CD4-positive, alpha-beta T cell treated with Interleukin-6 for 4 hours (primary cell): ENCODE data around the gene FREM3.
"Not testable (repeated sequence)": the region's sequence is repeated elsewhere in the genome, so short reads cannot be mapped to it uniquely, and the experiment has no call there.

Experiments
- DNase-seq: peaks from one replicate; pipeline ENCODE4 v3.0.0-alpha.2; 2020; ENCODE audit warnings: mixed read lengths

FREM3 gene

GRCh38 chr4:143700416-143701352 lies at the start of gene FREM3:
Gene FREM3, minus strand, starts transcription at chr4:143700675. Its CDS starts 0 bp downstream, at chr4:143700675.
- DNase-seq = no peak

- no peak for DNase-seq
Observed at GRCh38 chr4:143745874-143746273, 45.4 kb upstream of the FREM3 start.

GRCh38 chr4:143743591-143743990 lies 43.1 kb upstream of the FREM3 start:
- DNase-seq = no peak

DNA sequence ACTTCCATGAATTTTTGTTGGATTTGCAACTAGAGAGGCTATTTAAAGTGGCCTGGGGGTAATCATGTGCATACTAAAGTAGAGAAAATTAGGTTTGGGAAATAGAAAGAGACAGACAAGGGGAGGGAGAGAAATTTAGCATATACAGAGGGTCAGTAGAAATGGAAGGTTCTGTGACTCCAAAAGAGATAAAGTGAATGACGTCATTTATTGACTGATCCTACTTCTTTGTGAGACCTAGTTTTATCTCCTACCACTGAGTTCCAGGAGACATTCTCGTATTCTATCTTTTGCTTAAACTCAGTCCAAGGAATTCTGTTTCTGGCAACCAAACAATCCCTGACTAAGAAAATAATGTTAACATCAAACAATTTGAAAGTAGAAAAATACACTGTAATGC lies 42.4 kb upstream of the FREM3 start:
- no peak for DNase-seq

GRCh38 chr4:143736861-143737260 lies 36.4 kb upstream of the FREM3 start:
- DNase-seq = no peak

DNA sequence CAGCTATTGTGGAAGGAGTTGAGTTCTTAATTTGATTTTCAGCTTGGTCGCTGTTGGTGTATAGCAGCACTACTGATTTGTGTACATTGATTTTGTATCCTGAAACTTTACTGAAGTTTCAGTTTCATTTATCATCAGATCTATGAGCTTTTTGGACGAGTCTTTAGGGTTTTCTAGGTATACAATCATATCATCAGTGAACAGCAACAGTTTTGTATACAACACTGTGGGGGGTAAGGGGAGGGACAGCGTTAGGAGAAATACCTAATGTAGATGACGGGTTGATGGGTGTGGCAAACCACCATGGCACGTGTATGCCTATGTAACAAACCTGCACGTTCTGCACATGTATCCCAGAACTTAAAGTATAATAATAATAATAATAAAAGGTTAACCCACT lies 35.6 kb upstream of the FREM3 start:
- not testable (repeated sequence) for DNase-seq

DNA sequence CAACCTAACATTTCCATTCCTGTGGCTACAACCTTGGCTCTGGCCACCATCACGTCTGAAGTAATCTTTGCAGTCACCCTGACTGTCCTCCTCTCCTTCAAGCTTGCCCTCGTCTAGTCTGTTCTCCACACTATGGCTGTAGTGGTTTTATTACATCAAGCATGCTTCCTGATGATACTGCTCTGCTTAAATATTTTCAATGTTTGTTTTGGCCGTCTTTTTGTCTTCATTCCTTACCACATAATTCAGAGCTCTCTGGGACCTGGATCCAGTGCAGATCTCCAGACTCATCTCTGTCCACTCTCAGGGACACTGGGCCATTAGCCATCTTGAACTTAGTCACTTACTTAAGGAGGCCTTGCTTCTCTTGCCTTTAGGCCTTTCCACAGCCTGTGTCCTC lies 27.7 kb upstream of the FREM3 start:
- no peak for DNase-seq

- DNase-seq = no peak
Observed at GRCh38 chr4:143726714-143727113, 26.2 kb upstream of the FREM3 start.

DNA sequence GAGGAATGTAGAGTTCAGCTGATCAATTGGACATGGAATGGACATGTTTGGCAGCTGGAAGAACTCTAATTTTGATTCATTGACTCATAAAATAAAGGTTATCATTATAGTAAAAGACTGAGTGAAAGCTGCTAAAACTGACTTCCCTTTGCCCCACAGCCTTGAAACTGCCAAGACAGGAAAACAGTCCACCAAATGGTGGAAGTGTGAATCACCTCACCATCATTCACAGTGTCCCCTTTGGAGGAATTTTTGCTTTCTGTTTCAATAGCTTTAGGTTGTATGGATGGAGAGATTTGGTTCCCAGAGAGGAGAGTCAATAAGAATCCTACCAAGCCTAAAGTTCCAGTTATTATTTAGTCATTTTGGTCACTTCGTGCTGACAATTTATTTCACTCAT lies 20.8 kb upstream of the FREM3 start:
- DNase-seq = no peak

GRCh38 chr4:143718748-143719147 lies 18.3 kb upstream of the FREM3 start:
- DNase-seq = not testable (repeated sequence)

DNA sequence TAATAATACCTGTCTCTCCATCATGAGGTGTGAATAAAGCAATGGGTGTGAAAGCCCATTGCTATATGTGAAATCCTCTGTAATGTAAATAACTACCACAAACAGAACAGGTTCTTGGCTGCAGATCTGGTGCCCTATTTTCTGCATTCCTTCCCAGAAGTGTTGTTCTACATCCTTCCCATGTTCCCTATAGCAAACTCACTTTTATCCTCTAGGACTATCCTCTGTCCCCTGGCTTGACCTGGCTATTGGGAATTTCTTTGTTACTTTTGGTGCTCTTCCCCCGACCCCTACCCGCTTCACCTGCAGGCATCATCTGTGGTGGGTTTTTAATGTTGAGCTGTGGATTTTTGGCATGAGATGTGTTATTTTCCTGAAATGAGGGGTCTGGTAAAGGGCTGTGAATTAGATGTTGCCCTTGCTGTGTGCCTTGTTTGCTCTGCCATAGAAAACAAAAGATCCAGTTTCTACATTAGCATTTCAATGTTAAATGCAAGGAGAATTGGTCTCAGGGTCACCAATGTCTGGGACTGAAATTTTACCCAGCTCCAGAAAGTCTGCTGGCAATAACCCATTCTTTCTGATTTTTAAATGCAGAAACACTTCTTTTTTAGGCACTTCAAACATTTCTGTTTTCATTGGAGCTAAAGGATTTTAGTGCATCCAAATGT lies 13.6 kb upstream of the FREM3 start:
- no peak for DNase-seq

- DNase-seq = no peak
Observed at GRCh38 chr4:143713553-143713952, 13.1 kb upstream of the FREM3 start.

- DNase-seq = no peak
Observed at GRCh38 chr4:143712155-143712550, 11.7 kb upstream of the FREM3 start.

DNA sequence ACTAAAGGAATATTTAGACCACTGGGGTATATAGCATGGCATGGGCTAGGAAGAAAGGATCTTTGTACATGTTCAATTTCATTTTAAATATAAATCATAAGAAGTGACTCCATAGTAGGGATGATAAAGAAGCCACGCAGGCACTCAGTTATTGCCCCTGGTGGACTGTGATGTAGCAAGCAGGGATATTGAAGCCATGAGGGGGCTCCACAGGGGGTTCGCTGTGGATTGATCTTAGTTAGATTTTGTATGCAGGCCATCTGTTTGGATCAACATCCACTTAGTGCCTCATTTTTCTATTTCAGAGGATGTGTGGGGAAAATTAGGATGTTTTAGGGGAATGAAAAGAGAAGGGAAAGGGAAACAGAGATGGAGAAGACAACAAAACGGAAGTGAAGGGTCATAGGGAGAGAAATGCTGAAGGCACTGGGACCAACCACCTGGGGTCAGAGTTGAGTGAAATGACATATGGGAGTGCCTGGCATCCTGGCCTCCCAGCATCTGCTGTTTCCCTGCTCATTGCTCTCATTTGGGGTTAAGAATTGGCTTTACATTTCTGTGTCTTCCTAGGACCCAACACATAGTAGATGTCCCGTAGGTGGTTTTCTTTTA lies 11.2 kb upstream of the FREM3 start:
- DNase-seq = no peak

DNA sequence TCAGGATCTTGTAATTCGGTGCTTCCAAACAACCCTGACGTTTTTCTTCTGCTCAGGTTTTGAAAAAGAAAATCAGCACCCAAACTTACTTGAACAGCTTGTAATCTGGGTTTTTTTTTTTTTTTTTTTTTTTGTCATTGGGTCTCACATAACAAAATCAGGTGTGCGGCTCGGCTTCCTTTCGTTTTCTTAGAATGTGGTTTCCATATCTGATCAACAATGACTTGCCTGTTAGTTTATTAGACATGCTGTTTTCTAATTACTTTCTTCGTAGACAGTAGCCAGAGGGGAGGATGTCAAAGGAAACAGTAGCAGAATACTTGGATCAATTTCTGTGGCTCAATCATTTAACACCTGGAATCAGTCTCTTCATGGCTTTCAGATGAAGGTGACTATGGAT lies 890 bp upstream of the FREM3 start:
- no peak for DNase-seq

DNA sequence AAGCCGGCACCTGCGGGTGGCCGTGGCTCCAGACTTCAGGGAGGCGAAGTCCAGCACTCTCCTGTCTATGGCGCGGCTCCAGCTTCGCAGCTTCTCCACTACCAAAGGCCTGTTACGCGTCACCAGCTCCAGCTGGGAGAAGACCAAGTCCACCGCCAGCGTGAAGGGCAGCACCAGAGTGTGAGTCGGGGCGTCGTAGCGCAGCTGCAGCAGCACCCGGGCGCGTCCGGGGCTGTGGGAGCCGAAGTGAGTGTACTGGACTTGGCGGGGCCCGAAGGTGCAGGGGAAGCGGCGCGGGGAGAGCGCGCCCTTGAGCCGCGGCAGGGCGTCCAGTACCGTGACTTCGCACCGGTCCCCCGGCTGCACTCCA lies 444 bp downstream of the FREM3 start:
- DNase-seq = no peak

- no peak for DNase-seq
Observed at GRCh38 chr4:143699331-143700045, 987 bp downstream of the FREM3 start.

DNA sequence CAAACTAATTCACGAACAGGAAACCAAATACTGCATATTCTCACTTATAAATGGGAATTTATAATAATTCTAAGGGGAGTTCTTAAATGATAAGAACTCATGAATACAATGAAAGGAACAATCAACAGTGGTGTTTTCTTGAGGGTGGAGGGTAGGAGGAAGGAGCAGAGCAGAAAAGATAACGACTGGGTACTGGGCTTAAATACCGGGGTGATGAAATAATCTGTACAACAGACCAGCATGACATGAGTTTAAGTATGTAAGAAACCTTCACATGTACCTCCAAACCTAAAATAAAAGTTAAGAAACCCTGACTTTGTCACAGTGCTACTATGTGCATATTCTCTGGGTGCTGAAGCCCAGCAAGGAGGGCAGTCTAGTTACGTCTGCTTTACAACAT lies 6.6 kb downstream of the FREM3 start:
- no peak for DNase-seq

DNA sequence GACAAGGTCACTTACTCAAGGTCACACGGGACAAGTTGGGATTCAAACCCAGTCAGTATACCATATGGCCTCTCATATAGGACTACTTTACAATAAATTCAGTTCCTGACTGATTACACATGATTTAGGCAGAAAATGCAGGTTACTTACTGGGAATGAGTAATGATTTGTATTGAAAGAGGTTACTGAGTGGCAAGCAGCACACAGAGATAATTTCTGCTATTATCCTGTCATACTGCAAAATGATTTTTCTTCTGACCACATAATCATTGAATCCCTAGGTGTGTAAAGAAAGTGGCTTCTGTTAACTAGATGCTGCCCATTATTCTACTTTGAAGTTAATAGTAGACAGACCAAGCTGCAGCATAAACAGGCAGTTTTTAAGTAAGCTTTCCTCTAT lies 8.2 kb downstream of the FREM3 start:
- DNase-seq = no peak

DNA sequence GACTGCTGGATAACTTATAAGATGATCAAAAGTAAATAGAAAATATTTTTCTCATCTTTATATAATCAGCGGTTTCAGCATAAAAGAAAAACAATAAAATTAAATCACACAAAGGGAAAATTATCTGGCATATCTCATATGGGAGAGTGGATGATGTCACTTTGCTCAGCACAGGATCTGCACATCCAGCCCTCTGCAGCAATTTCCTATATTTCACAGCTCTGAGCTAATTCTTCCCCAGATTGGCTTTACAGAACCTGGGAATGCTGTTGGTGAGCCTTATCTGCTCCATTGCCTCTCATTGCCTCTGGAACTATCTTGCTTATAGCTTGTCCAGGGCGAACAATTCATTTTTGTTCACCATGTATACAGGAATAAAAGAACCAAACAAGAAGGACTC lies 21.0 kb downstream of the FREM3 start:
- no peak for DNase-seq

DNA sequence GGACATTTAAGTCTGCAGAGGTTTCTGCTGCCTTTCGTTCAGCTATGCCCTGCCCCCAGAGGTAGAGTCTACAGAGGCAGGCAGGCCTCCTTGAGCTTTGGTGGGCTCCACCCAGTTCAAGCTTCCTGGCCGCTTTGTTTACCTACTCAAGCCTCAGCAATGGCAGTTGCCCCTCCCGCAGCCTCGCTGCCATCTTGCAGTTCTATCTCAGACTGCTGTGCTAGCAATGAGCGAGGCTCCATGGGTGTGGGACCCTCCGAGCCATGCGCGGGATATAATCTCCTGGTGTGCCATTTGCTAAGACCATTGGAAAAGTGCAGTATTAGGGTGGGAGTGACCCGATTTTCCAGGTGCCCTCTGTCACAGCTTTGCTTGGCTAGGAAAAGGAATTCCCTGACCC lies 26.8 kb downstream of the FREM3 start:
- not testable (repeated sequence) for DNase-seq

DNA sequence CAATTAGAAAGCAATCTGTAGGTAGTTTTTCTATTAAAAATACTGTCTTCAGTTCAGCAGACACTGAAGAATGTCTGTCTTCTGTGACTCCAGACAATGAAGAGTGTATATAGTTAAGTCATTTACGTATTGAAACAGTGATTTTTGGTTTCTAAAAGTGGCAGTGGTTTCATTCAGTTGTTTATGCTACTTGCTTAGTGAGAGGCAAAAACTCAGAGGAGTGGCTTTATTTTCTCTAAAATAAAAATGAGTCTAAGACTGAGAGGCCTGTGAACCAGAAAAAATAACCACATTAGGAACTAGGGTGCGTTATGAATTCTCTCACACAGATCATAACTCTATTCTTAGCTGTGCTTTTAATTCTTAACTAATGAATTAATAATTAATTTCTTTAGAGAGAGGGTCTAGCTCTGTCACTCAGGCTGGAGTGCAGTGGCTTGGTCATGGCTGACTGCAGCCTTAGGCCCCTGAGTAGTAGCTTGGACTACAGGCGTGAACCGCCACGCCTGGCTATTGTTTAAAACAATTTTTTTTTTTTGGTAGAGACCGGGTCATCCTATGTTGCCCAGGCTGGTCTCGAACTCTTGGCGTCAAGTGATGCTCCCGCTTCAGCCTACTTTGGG lies 31.4 kb downstream of the FREM3 start:
- DNase-seq = no peak

DNA sequence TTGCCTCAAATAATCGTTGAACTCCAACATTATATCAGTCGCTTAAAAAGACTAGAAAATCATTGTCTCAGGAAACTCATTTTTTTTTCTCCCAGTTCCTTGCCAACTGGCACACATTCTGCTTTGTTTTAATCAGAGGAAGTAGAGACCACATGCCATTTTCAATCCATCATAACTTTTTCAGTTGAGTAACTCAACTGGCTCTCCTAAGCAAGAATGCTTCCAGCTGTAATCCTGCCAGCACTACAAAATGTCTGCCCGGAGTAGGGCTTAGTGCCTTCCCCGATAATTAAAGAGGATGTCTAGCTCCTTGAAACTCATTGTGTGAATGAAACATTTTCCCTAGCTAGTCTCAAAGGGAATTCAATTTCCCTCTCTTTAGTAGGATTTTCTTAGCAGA lies 33.0 kb downstream of the FREM3 start:
- no peak for DNase-seq
